ENCODE measurements around the gene ADAM19. TPM values are rescaled to one million over a fixed set of nuclear protein-coding genes. Genes with fewer than 3 reads are reported as not detected.

The ADAM19 gene
- polyA plus RNA-seq, 1 of the 3 experiments (the other 2 are of a cell fraction): 46.9 TPM

- Histone ChIP-seq H3K4me1 (ENCODE audit: control insufficient read depth in 1 of 2, insufficient read depth in 2 of 2, low read depth in 1 of 2, low read length in 1 of 2) (peaks cover 14 to 51% of the 10 kb centered on the region in 2 experiments; a peak in 3 of 4 replicates), H3K27me3 (ENCODE audit: insufficient read depth) (no peaks in the 10 kb centered on the region), H3F3A (replicated peaks; ENCODE audit: insufficient read depth) (peaks cover 64% of the 10 kb centered on the region), H3K9me3 (no peaks in the 10 kb centered on the region), H3K9me2 (no peaks in the 10 kb centered on the region), H3K79me2 (ENCODE audit: insufficient read depth) (peaks cover 94% of the 10 kb centered on the region), H3K27ac (ENCODE audit: low read depth in 2 of 2, low read length in 1 of 2) (peak overlapping the region; percentile 24 to 92), H3K4me2 (peak overlapping the region; percentile 67), H3K36me3 (replicated peaks in 1 of 2; ENCODE audit: control insufficient read depth in 1 of 2, insufficient read depth in 2 of 2, low read length in 1 of 2) (peaks cover 12 to 70% of the 10 kb centered on the region in 2 experiments), H4K20me1 (ENCODE audit: insufficient read depth) (no peaks in the 10 kb centered on the region), H3K4me3 (ENCODE audit: low read depth in 2 of 2, low read length in 1 of 2) (no peak overlapping the region; a peak in 1 of 4 replicates), H2AFZ (ENCODE audit: low read depth) (no peak overlapping the region), H3K9ac (peak overlapping the region; percentile 37; the same call in 1 of the 2 replicates)
- 76% methylated on average over 13 of the region's 13 CpGs for WGBS (ENCODE audit: low lambda C conversion rate)
- CTCF ChIA-PET: interaction anchor here (1.0 to 1.5 kb wide), 2 partner anchors 9 to 222 kb away, joined by 3 to 4 read pairs; no protein-coding TSS in a partner anchor
- peak; percentile 49 for DNase-seq
- TF ChIP-seq FOXJ3 (CRISPR knock-in tag; IDR thresholded peaks at IDR 0.05): no peak
- TF ChIP-seq NRF1 (IDR thresholded peaks at IDR 0.05; ENCODE audit: low read depth, low read length): no peak
- no peak for TF ChIP-seq TAF1 (IDR thresholded peaks at IDR 0.05; ENCODE audit: borderline replicate concordance, low read depth, low read length)
- POLR2A ChIA-PET: no interaction called here
These were observed 11.5 kb downstream of the ADAM19 start for GRCh38 chr5:157563929-157564716.

GRCh38 chr5:157563373-157563928 lies 12.1 kb downstream of the ADAM19 start:
- peak overlapping the region; percentile 67 for H3K4me2 ChIP-seq
- CTCF ChIA-PET: interaction anchor here (0.7 to 1.5 kb wide), 5 partner anchors 10 to 236 kb away, joined by 3 to 4 read pairs (median 3); no protein-coding TSS in a partner anchor
- peaks cover 14 to 58% of the 10 kb centered on the region in 2 experiments for H3K4me1 ChIP-seq (ENCODE audit: control insufficient read depth in 1 of 2, insufficient read depth in 2 of 2, low read depth in 1 of 2, low read length in 1 of 2)
- H3K9me3 ChIP-seq: no peaks in the 10 kb centered on the region
- WGBS (ENCODE audit: low lambda C conversion rate): 38% methylated on average over 11 of the region's 11 CpGs
- H4K20me1 ChIP-seq (ENCODE audit: insufficient read depth): no peaks in the 10 kb centered on the region
- H3K27ac ChIP-seq (ENCODE audit: low read depth in 2 of 2, low read length in 1 of 2): peak overlapping the region; percentile 24 to 92
- H2AFZ ChIP-seq (ENCODE audit: low read depth): no peak overlapping the region
- H3K4me3 ChIP-seq (ENCODE audit: low read depth in 2 of 2, low read length in 1 of 2): no peak overlapping the region; a peak in 1 of 4 replicates
- H3F3A ChIP-seq (replicated peaks; ENCODE audit: insufficient read depth): peaks cover 71% of the 10 kb centered on the region
- H3K27me3 ChIP-seq (ENCODE audit: insufficient read depth): no peaks in the 10 kb centered on the region
- POLR2A ChIA-PET: no interaction called here
- no peak for DNase-seq
- H3K36me3 ChIP-seq (replicated peaks in 1 of 2; ENCODE audit: control insufficient read depth in 1 of 2, insufficient read depth in 2 of 2, low read length in 1 of 2): peaks cover 12 to 64% of the 10 kb centered on the region in 2 experiments
- peaks cover 92% of the 10 kb centered on the region for H3K79me2 ChIP-seq (ENCODE audit: insufficient read depth)
- H3K9me2 ChIP-seq: no peaks in the 10 kb centered on the region
- H3K9ac ChIP-seq: peak overlapping the region; percentile 37; the same call in 1 of the 2 replicates
- TF ChIP-seq SMC3 (IDR thresholded peaks at IDR 0.05; ENCODE audit: low read depth, low read length): no peak
- peak; percentile 51; the same call in 1 of the 2 replicates for TF ChIP-seq TEAD4 (IDR thresholded peaks at IDR 0.05; ENCODE audit: borderline replicate concordance, insufficient read depth)
- TF ChIP-seq ELF1 (IDR thresholded peaks at IDR 0.05): peak; percentile 27; the same call in 1 of the 2 replicates
- TF ChIP-seq EP300 (IDR thresholded peaks at IDR 0.05; ENCODE audit: borderline replicate concordance in 1 of 2, low read depth in 1 of 2, low read length in 1 of 2): peak in 1 of 2 experiments; percentile 77; a peak in 2 of 4 replicates
- TF ChIP-seq SIN3A (IDR thresholded peaks at IDR 0.05; ENCODE audit: borderline replicate concordance, low read depth, low read length): peak; percentile 31; the same call in 1 of the 2 replicates
- TF ChIP-seq POLR2AphosphoS5 (IDR thresholded peaks at IDR 0.05; ENCODE audit: low read depth, low read length): peak; percentile 31; the same call in 1 of the 2 replicates
- TF ChIP-seq JUND (IDR thresholded peaks at IDR 0.05): peak; percentile 87
- TF ChIP-seq REST (IDR thresholded peaks at IDR 0.05; ENCODE audit: low read depth, low read length): 0 out of 2 replicates have a peak, but pooled peaks have one; percentile 20
- TF ChIP-seq CHD2 (IDR thresholded peaks at IDR 0.05; ENCODE audit: low read length, partially characterized antibody): no peak
- TF ChIP-seq USF2 (IDR thresholded peaks at IDR 0.05; ENCODE audit: borderline replicate concordance, low read depth, low read length): no peak
- peak; percentile 99 for TF ChIP-seq NFIC (IDR thresholded peaks at IDR 0.05; ENCODE audit: borderline replicate concordance)
- peak; percentile 89 for TF ChIP-seq PBX3 (IDR thresholded peaks at IDR 0.05)
- 0 out of 2 replicates have a peak, but pooled peaks have one; percentile 17 for TF ChIP-seq YY1 (IDR thresholded peaks at IDR 0.05; ENCODE audit: low read depth)
- peak; percentile 95 for TF ChIP-seq MAX (IDR thresholded peaks at IDR 0.05; ENCODE audit: low read depth)
- peak; percentile 92 for TF ChIP-seq TCF12 (IDR thresholded peaks at IDR 0.05)
- peak; percentile 46; the same call in 1 of the 2 replicates for TF ChIP-seq RXRA (IDR thresholded peaks at IDR 0.05; ENCODE audit: borderline replicate concordance, low read depth)
- peak; percentile 79; the same call in 1 of the 2 replicates for TF ChIP-seq FOSL2 (IDR thresholded peaks at IDR 0.05; ENCODE audit: borderline replicate concordance, low read depth)

Measured in SK-N-SH (cell line).